ENCODE measurements around the gene F9.

The F9 gene

DNA sequence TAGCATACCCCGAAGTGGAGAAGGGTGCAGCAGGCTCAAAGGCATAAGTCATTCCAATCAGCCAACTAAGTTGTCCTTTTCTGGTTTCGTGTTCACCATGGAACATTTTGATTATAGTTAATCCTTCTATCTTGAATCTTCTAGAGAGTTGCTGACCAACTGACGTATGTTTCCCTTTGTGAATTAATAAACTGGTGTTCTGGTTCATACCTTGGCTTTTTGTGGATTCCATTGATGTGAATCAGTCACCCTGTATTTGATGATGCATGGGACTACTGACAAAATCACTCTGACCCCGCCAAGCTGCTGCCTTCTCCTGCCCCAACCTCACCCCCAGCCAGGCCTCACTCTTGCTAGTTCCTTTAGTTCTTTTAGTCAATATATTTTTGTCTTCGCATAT lies 32.7 kb downstream of the F9 start:
- TF ChIP-seq EZH2 (IDR thresholded peaks at IDR 0.05; ENCODE audit: borderline replicate concordance, low read depth, low read length, severe bottlenecking) = no peak
- TF ChIP-seq CTCF (IDR thresholded peaks at IDR 0.05; ENCODE audit: borderline replicate concordance, extremely low read depth, low read length, poor library complexity, severe bottlenecking) = no peak
- H4K20me1 ChIP-seq (ENCODE audit: insufficient read depth, low read length) = no peaks in the 10 kb centered on the region
- no peak overlapping the region for H3K4me2 ChIP-seq (ENCODE audit: insufficient read depth, low read length)
- H3K79me2 ChIP-seq (ENCODE audit: insufficient read depth, low read length) = no peaks in the 10 kb centered on the region
- H3K9ac ChIP-seq (ENCODE audit: low read depth, low read length) = no peak overlapping the region
- no peaks in the 10 kb centered on the region for H3K4me1 ChIP-seq (ENCODE audit: insufficient read depth, low read length)
- no peak overlapping the region for H3K4me3 ChIP-seq (ENCODE audit: low read depth in 1 of 2, low read length in 2 of 2)
- no peak overlapping the region for H2AFZ ChIP-seq (ENCODE audit: low read depth, low read length)
- ATAC-seq (ENCODE audit: insufficient read depth, low read depth) = no peak
- DNase-seq = no peak
- no peaks in the 10 kb centered on the region for H3K27me3 ChIP-seq (ENCODE audit: insufficient read depth, low read length, poor library complexity)
- no peak overlapping the region for H3K27ac ChIP-seq (ENCODE audit: low read length)
- no peaks in the 10 kb centered on the region for H3K36me3 ChIP-seq (ENCODE audit: insufficient read depth, low read length)
- no peaks in the 10 kb centered on the region for H3K9me3 ChIP-seq (ENCODE audit: insufficient read depth, low read length, severe bottlenecking)

DNA sequence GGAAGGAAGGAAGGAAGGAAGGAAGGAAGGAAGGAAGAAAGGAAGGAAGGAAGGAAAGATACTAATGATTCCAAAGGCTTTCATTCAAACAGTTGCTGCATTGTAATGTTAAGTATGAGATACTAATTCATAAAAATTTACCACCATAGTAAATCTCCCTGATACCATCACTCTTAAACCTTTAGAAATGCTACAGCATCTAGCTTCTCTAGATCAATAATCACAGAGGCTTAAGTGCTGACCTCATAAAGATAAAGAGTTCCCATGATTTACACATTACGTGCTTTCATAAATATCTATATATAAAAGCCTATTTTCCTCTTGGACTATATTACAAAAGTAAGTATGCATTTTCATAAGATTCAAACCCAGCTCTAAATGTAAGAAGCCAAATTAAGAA lies 36.4 kb downstream of the F9 start:
- H3K27ac ChIP-seq (ENCODE audit: low read length) = no peak overlapping the region
- no peaks in the 10 kb centered on the region for H3K4me1 ChIP-seq (ENCODE audit: insufficient read depth, low read length)
- DNase-seq (no peak), ATAC-seq (ENCODE audit: insufficient read depth, low read depth) (no peak)
- H3K27me3 ChIP-seq (ENCODE audit: insufficient read depth, low read length, poor library complexity) = no peaks in the 10 kb centered on the region
- no peaks in the 10 kb centered on the region for H3K36me3 ChIP-seq (ENCODE audit: insufficient read depth, low read length)
- no peaks in the 10 kb centered on the region for H3K9me3 ChIP-seq (ENCODE audit: insufficient read depth, low read length, severe bottlenecking)
- H3K4me3 ChIP-seq (ENCODE audit: low read depth in 1 of 2, low read length in 2 of 2) = no peak overlapping the region
- H3K4me2 ChIP-seq (ENCODE audit: insufficient read depth, low read length) = no peak overlapping the region
- no peaks in the 10 kb centered on the region for H4K20me1 ChIP-seq (ENCODE audit: insufficient read depth, low read length)
- H3K79me2 ChIP-seq (ENCODE audit: insufficient read depth, low read length) = no peaks in the 10 kb centered on the region
- TF ChIP-seq CTCF (IDR thresholded peaks at IDR 0.05; ENCODE audit: borderline replicate concordance, extremely low read depth, low read length, poor library complexity, severe bottlenecking) (no peak), EZH2 (IDR thresholded peaks at IDR 0.05; ENCODE audit: borderline replicate concordance, low read depth, low read length, severe bottlenecking) (no peak)
- no peak overlapping the region for H2AFZ ChIP-seq (ENCODE audit: low read depth, low read length)
- H3K9ac ChIP-seq (ENCODE audit: low read depth, low read length) = no peak overlapping the region

GRCh38 chrX:139581068-139581467 lies 50.5 kb downstream of the F9 start:
- no peaks in the 10 kb centered on the region for H3K4me1 ChIP-seq (ENCODE audit: insufficient read depth, low read length)
- DNase-seq = no peak
- H4K20me1 ChIP-seq (ENCODE audit: insufficient read depth, low read length) = no peaks in the 10 kb centered on the region
- H3K36me3 ChIP-seq (ENCODE audit: insufficient read depth, low read length) = no peaks in the 10 kb centered on the region
- H3K9me3 ChIP-seq (ENCODE audit: insufficient read depth, low read length, severe bottlenecking) = no peaks in the 10 kb centered on the region
- H2AFZ ChIP-seq (ENCODE audit: low read depth, low read length) = no peak overlapping the region
- no peak overlapping the region for H3K9ac ChIP-seq (ENCODE audit: low read depth, low read length)
- H3K27ac ChIP-seq (ENCODE audit: low read length) = no peak overlapping the region
- H3K79me2 ChIP-seq (ENCODE audit: insufficient read depth, low read length) = no peaks in the 10 kb centered on the region
- no peak for ATAC-seq (ENCODE audit: insufficient read depth, low read depth)
- H3K4me3 ChIP-seq (ENCODE audit: low read depth in 1 of 2, low read length in 2 of 2) = no peak overlapping the region
- no peak for TF ChIP-seq EZH2 (IDR thresholded peaks at IDR 0.05; ENCODE audit: borderline replicate concordance, low read depth, low read length, severe bottlenecking)
- no peak for TF ChIP-seq CTCF (IDR thresholded peaks at IDR 0.05; ENCODE audit: borderline replicate concordance, extremely low read depth, low read length, poor library complexity, severe bottlenecking)
- H3K4me2 ChIP-seq (ENCODE audit: insufficient read depth, low read length) = no peak overlapping the region
- H3K27me3 ChIP-seq (ENCODE audit: insufficient read depth, low read length, poor library complexity) = no peaks in the 10 kb centered on the region

- no peak for DNase-seq
- TF ChIP-seq CTCF (IDR thresholded peaks at IDR 0.05; ENCODE audit: borderline replicate concordance, extremely low read depth, low read length, poor library complexity, severe bottlenecking) = no peak
- no peak for TF ChIP-seq EZH2 (IDR thresholded peaks at IDR 0.05; ENCODE audit: borderline replicate concordance, low read depth, low read length, severe bottlenecking)
- Histone ChIP-seq H3K27ac (ENCODE audit: low read length) (no peak overlapping the region), H3K36me3 (ENCODE audit: insufficient read depth, low read length) (no peaks in the 10 kb centered on the region), H3K27me3 (ENCODE audit: insufficient read depth, low read length, poor library complexity) (no peaks in the 10 kb centered on the region), H3K79me2 (ENCODE audit: insufficient read depth, low read length) (no peaks in the 10 kb centered on the region), H3K9ac (ENCODE audit: low read depth, low read length) (no peak overlapping the region), H3K4me3 (ENCODE audit: low read depth in 1 of 2, low read length in 2 of 2) (no peak overlapping the region), H3K4me1 (ENCODE audit: insufficient read depth, low read length) (no peaks in the 10 kb centered on the region), H2AFZ (ENCODE audit: low read depth, low read length) (no peak overlapping the region), H3K4me2 (ENCODE audit: insufficient read depth, low read length) (no peak overlapping the region), H4K20me1 (ENCODE audit: insufficient read depth, low read length) (no peaks in the 10 kb centered on the region), H3K9me3 (ENCODE audit: insufficient read depth, low read length, severe bottlenecking) (no peaks in the 10 kb centered on the region)
- ATAC-seq (ENCODE audit: insufficient read depth, low read depth) = no peak
Measured at GRCh38 chrX:139585613-139586012, 55.1 kb downstream of the F9 start.

All from DND-41 (cell line).